IMR-90 (cell line): Measurements from ENCODE around the gene RHOT2.

Source experiments
- CEBPB ChIP-seq: IDR thresholded peaks from 2 replicates; pipeline ENCODE4 v1.6.1; 2012; ENCODE audit warnings: low read depth, low read length, improper control_type of control experiment
- CHD1 ChIP-seq: IDR thresholded peaks from 2 replicates; pipeline ENCODE4 v1.6.1; 2012; ENCODE audit warnings: low read depth, low read length, improper control_type of control experiment
- CTCF ChIP-seq: conservative IDR thresholded peaks from 2 replicates; pipeline ENCODE4 v1.5.1; 2012; ENCODE audit warnings: mild to moderate bottlenecking, low read depth, low read length, improper control_type of control experiment
- FOS ChIP-seq: fragments of 150-350 bp; IDR thresholded peaks from 2 replicates; pipeline ENCODE4 v1.6.1; 2016; ENCODE audit warnings: low read depth, low read length
- MAFK ChIP-seq: IDR thresholded peaks from 2 replicates; pipeline ENCODE4 v1.6.1; 2012; ENCODE audit warnings: low read depth, low read length, improper control_type of control experiment
- MAZ ChIP-seq: IDR thresholded peaks from 2 replicates; pipeline ENCODE4 v1.6.1; 2012; ENCODE audit warnings: low read depth, mild to moderate bottlenecking, low read length, improper control_type of control experiment, moderate library complexity, borderline replicate concordance
- MXI1 ChIP-seq: IDR thresholded peaks from 2 replicates; pipeline ENCODE4 v1.6.1; 2012; ENCODE audit warnings: low read depth, mild to moderate bottlenecking, low read length, moderate library complexity, borderline replicate concordance
- NFE2L2 ChIP-seq: fragments of 150-350 bp; IDR thresholded peaks from 2 replicates; pipeline ENCODE4 v1.6.1; 2016; ENCODE audit warnings: low read depth, mild to moderate bottlenecking, low read length
- POLR2A ChIP-seq: IDR thresholded peaks from 2 replicates; pipeline ENCODE4 v1.6.1; 2012; ENCODE audit warnings: mild to moderate bottlenecking, low read depth, low read length
- RAD21 ChIP-seq: IDR thresholded peaks from 2 replicates; pipeline ENCODE4 v1.6.1; 2012; ENCODE audit warnings: low read length, improper control_type of control experiment
- RCOR1 ChIP-seq: IDR thresholded peaks from 2 replicates; pipeline ENCODE4 v1.6.1; 2012; ENCODE audit warnings: mild to moderate bottlenecking, low read length, improper control_type of control experiment; ENCODE audit not compliant: insufficient replicate concordance
- RFX5 ChIP-seq: IDR thresholded peaks from 2 replicates; pipeline ENCODE4 v1.8.0; 2012; ENCODE audit warnings: low read depth, mild to moderate bottlenecking, low read length, moderate library complexity
- SMC3 ChIP-seq: fragments of 150-350 bp; IDR thresholded peaks from 2 replicates; pipeline ENCODE4 v1.6.1; 2016; ENCODE audit warnings: low read depth, mild to moderate bottlenecking, antibody characterized with exemption, low read length, moderate library complexity
- USF2 ChIP-seq: fragments of 150-350 bp; IDR thresholded peaks from 2 replicates; pipeline ENCODE4 v1.6.1; 2017; ENCODE audit warnings: mild to moderate bottlenecking, antibody characterized with exemption, low read length, low read depth

GRCh38 chr16:720447-720989 lies 52.6 kb downstream of the RHOT2 start:
- no peak for TF ChIP-seq RAD21
- peak; percentile 42 for TF ChIP-seq CTCF
- no peak for TF ChIP-seq POLR2A
- TF ChIP-seq MAFK, result no peak
- TF ChIP-seq RCOR1, result peak; percentile 18
- no peak for TF ChIP-seq CEBPB
- no peak for TF ChIP-seq SMC3
- TF ChIP-seq USF2, result no peak
- no peak for TF ChIP-seq NFE2L2
- TF ChIP-seq MXI1, result peak; percentile 47; the same call in 1 of the 2 replicates
- TF ChIP-seq FOS, result no peak
- no peak for TF ChIP-seq RFX5
- TF ChIP-seq CHD1, result no peak
- peak; percentile 58; the same call in 1 of the 2 replicates for TF ChIP-seq MAZ
